ENCODE data around the gene UBE2Q1. TPM values are rescaled to one million over a fixed set of nuclear protein-coding genes. Genes with fewer than 3 reads are reported as not detected.

Gene UBE2Q1
- polyA plus RNA-seq, 2 of the 4 experiments (the other 2 are of a cell fraction) = 17.6 to 49.7 TPM

GRCh38 chr1:154500533-154500932, 57.9 kb downstream of the UBE2Q1 start (continued):
- TF ChIP-seq E2F6 (IDR thresholded peaks at IDR 0.05; ENCODE audit: borderline replicate concordance, low read depth) (no peak), POLR2AphosphoS2 (conservative IDR thresholded peaks at IDR 0.05; ENCODE audit: low read length) (no peak), ATOH8 (CRISPR knock-in tag; IDR thresholded peaks at IDR 0.05; ENCODE audit: low read depth) (no peak), RCOR1 (IDR thresholded peaks at IDR 0.05; ENCODE audit: low read depth, low read length) (no peak), JUN (IDR thresholded peaks at IDR 0.05) (no peak)

GRCh38 chr1:154499446-154499845, 59.0 kb downstream of the UBE2Q1 start:
- CTCF ChIA-PET = interaction anchor here (1.1 to 1.6 kb wide), 4 partner anchors 10 to 379 kb away, joined by 3 read pairs; no protein-coding TSS in a partner anchor
- WGBS (ENCODE audit: missing lambda C conversion rate) = 23% methylated on average over 1 of the region's 1 CpG
- Histone ChIP-seq H3K9me3 (no peaks in the 10 kb centered on the region), H3K4me3 (no peak overlapping the region), H3K4me2 (no peak overlapping the region), H3K4me1 (peaks cover 6% of the 10 kb centered on the region; the same call in 1 of the 3 replicates), H3K27ac (no peak overlapping the region)
- FAIRE-seq = no peak
- TF ChIP-seq KDM5A (IDR thresholded peaks at IDR 0.05) (no peak), TFCP2L1 (CRISPR knock-in tag; IDR thresholded peaks at IDR 0.05) (no peak), EHMT2 (IDR thresholded peaks at IDR 0.05; ENCODE audit: low read depth) (no peak), ESRRA (IDR thresholded peaks at IDR 0.05; ENCODE audit: borderline replicate concordance, low read length) (no peak), POLR2A (IDR thresholded peaks at IDR 0.05; ENCODE audit: low read length) (no peak), HEYL (CRISPR knock-in tag; IDR thresholded peaks at IDR 0.05) (no peak), MAZ (IDR thresholded peaks at IDR 0.05; ENCODE audit: borderline replicate concordance, low read depth, low read length) (no peak), BHLHE40 (IDR thresholded peaks at IDR 0.05; ENCODE audit: low read depth, low read length) (no peak), HOXA7 (CRISPR knock-in tag; IDR thresholded peaks at IDR 0.05) (no peak), ELK1 (IDR thresholded peaks at IDR 0.05; ENCODE audit: low read depth, low read length) (no peak)
- ATAC-seq = no peak
- DNase-seq (ENCODE audit: low read depth in 1 of 2, low spot score in 1 of 2) = no peak
- POLR2A ChIA-PET = no interaction called here

Other genes starting within 250 kb of the UBE2Q1 start
- not detected in 2 replicates for gene AQP10, start 237.6 kb downstream of the UBE2Q1 start, polyA plus RNA-seq (2011; rRNA removed)
- gene AQP10, start 237.6 kb downstream of the UBE2Q1 start, polyA plus RNA-seq (2017; fragmentation: RNase III; extraction: RNeasy Plus Mini Kit Qiagen cat#74134 plus additional on column Dnase treatment) = not detected in 3 replicates
- gene ATP8B2, start 233.1 kb downstream of the UBE2Q1 start, polyA plus RNA-seq (2011; rRNA removed) = 12.7 and 17.2 TPM in 2 replicates
- gene ATP8B2, start 233.1 kb downstream of the UBE2Q1 start, polyA plus RNA-seq (2017; fragmentation: RNase III; extraction: RNeasy Plus Mini Kit Qiagen cat#74134 plus additional on column Dnase treatment) = 13.2 to 17.6 TPM (median 17.5 TPM) in 3 replicates
- gene IL6R, start 153.3 kb downstream of the UBE2Q1 start, polyA plus RNA-seq (2011; rRNA removed) = 2.7 and 3.0 TPM in 2 replicates
- 1.8 to 2.2 TPM (median 1.8 TPM) in 3 replicates for gene IL6R, start 153.3 kb downstream of the UBE2Q1 start, polyA plus RNA-seq (2017; fragmentation: RNase III; extraction: RNeasy Plus Mini Kit Qiagen cat#74134 plus additional on column Dnase treatment)
- gene TDRD10, start 56.4 kb downstream of the UBE2Q1 start, polyA plus RNA-seq (2011; rRNA removed) = 0.04 TPM in 1 of 2 replicates, not detected in the other
- not detected in 3 replicates for gene TDRD10, start 56.4 kb downstream of the UBE2Q1 start, polyA plus RNA-seq (2017; fragmentation: RNase III; extraction: RNeasy Plus Mini Kit Qiagen cat#74134 plus additional on column Dnase treatment)
- 0.01 and 0.03 TPM in 2 replicates for gene SHE, start 56.2 kb downstream of the UBE2Q1 start, polyA plus RNA-seq (2011; rRNA removed)
- 0.01 TPM in 1 of 3 replicates, not detected in the others for gene SHE, start 56.2 kb downstream of the UBE2Q1 start, polyA plus RNA-seq (2017; fragmentation: RNase III; extraction: RNeasy Plus Mini Kit Qiagen cat#74134 plus additional on column Dnase treatment)
- gene CHRNB2, start 9.1 kb upstream of the UBE2Q1 start, polyA plus RNA-seq (2011; rRNA removed) = 0.21 and 0.36 TPM in 2 replicates
- 0.21 to 0.28 TPM (median 0.25 TPM) in 3 replicates for gene CHRNB2, start 9.1 kb upstream of the UBE2Q1 start, polyA plus RNA-seq (2017; fragmentation: RNase III; extraction: RNeasy Plus Mini Kit Qiagen cat#74134 plus additional on column Dnase treatment)
- gene ADAR, start 49.5 kb upstream of the UBE2Q1 start, polyA plus RNA-seq (2011; rRNA removed) = 170 and 171 TPM in 2 replicates
- gene ADAR, start 49.5 kb upstream of the UBE2Q1 start, polyA plus RNA-seq (2017; fragmentation: RNase III; extraction: RNeasy Plus Mini Kit Qiagen cat#74134 plus additional on column Dnase treatment) = 71.7 to 76.1 TPM (median 76.0 TPM) in 3 replicates